ENCODE measurements around the gene SYNJ2. TPM values are rescaled to one million over a fixed set of nuclear protein-coding genes. Genes with fewer than 3 reads are reported as not detected.
A peak's percentile ranks its signal among the peaks of the same experiment; 100 is the strongest.

The SYNJ2 gene
- total and polyA plus RNA-seq, 2 donors (not counting 3 experiments of a cell fraction or from before 2014, with no cell fraction given), result 35.1 to 78.2 TPM

- intact Hi-C loops (cut with micrococcal nuclease) (loop anchor here (5.0 kb wide), 1 partner anchor 220 kb away; no protein-coding TSS in a partner anchor), dilution Hi-C loops (cut with MboI; ENCODE audit: extremely low pct_ligation_motif_present, low sequenced_read_pairs) (no loop called here)
- Histone ChIP-seq H3K27ac (ENCODE audit: insufficient read depth, low read depth, low read length) (peak overlapping the region; percentile 85), H3K4me1 (ENCODE audit: control insufficient read depth, extremely low read depth, insufficient read depth, low read length) (peaks cover 21% of the 10 kb centered on the region), H3K27me3 (ENCODE audit: control insufficient read depth in 2 of 2, insufficient read depth in 2 of 2, low read length in 2 of 2) (no peaks in the 10 kb centered on the region), H3K4me2 (ENCODE audit: insufficient read depth, low read length) (peak overlapping the region; percentile 93), H3K9me3 (replicated peaks; ENCODE audit: control insufficient read depth, insufficient read depth, low read length) (no peaks in the 10 kb centered on the region), H3K79me2 (ENCODE audit: control insufficient read depth, insufficient read depth, low read length) (peaks cover 53% of the 10 kb centered on the region), H3K9ac (replicated peaks; ENCODE audit: extremely low read depth, insufficient read depth, low read length) (peak overlapping the region; percentile 96), H3K4me3 (replicated peaks in 1 of 3; ENCODE audit: insufficient read depth in 1 of 3, low read depth in 1 of 3, low read length in 3 of 3) (peak overlapping the region; percentile 59 to 91 (median 87)), H2AFZ (ENCODE audit: low read depth, low read length) (peak overlapping the region; percentile 81), H3K36me3 (ENCODE audit: control insufficient read depth in 2 of 2, extremely low read depth in 1 of 2, insufficient read depth in 2 of 2, low read length in 2 of 2) (no peaks in the 10 kb centered on the region), H3K9me1 (replicated peaks; ENCODE audit: control insufficient read depth, extremely low read depth, insufficient read depth, low read length) (no peaks in the 10 kb centered on the region), H4K20me1 (replicated peaks; ENCODE audit: control insufficient read depth, extremely low read depth, insufficient read depth, low read length) (no peaks in the 10 kb centered on the region)
- ChIA-PET POLR2A (interaction anchor here (0.7 to 1.2 kb wide), 3 partner anchors 19 to 88 kb away, joined by 3 to 6 read pairs (median 3); no protein-coding TSS in a partner anchor), CTCF (interaction anchor here (0.6 to 4.7 kb wide), 17 partner anchors 11 to 89 kb away, joined by 3 to 82 read pairs (median 9); no protein-coding TSS in a partner anchor)
- FAIRE-seq (peak; percentile 40), DNase-seq (ENCODE audit: low read depth, low spot score) (peak; percentile 39)
- no peak for TF ChIP-seq POLR2AphosphoS5 (IDR thresholded peaks at IDR 0.05; ENCODE audit: insufficient read depth, low read depth, low read length)
- TF ChIP-seq POLR2A (IDR thresholded peaks at IDR 0.05; ENCODE audit: low read depth, low read length), result peak; percentile 14
- BruUV-seq (replicated peaks), result no TSS peak
Observed at GRCh38 chr6:157982102-157982562, 469 bp downstream of the SYNJ2 start.

GRCh38 chr6:157982563-157983405 is 1.1 kb downstream of the SYNJ2 start:
- Histone ChIP-seq H2AFZ (ENCODE audit: low read depth, low read length) (no peak overlapping the region), H3K27me3 (ENCODE audit: control insufficient read depth in 2 of 2, insufficient read depth in 2 of 2, low read length in 2 of 2) (no peaks in the 10 kb centered on the region), H3K9me1 (replicated peaks; ENCODE audit: control insufficient read depth, extremely low read depth, insufficient read depth, low read length) (no peaks in the 10 kb centered on the region), H3K4me1 (ENCODE audit: control insufficient read depth, extremely low read depth, insufficient read depth, low read length) (peaks cover 21% of the 10 kb centered on the region), H3K4me3 (replicated peaks in 1 of 3; ENCODE audit: insufficient read depth in 1 of 3, low read depth in 1 of 3, low read length in 3 of 3) (peak overlapping the region; percentile 59 to 91 (median 87)), H3K9me3 (replicated peaks; ENCODE audit: control insufficient read depth, insufficient read depth, low read length) (no peaks in the 10 kb centered on the region), H3K4me2 (ENCODE audit: insufficient read depth, low read length) (peak overlapping the region; percentile 93), H3K79me2 (ENCODE audit: control insufficient read depth, insufficient read depth, low read length) (peaks cover 60% of the 10 kb centered on the region), H3K36me3 (ENCODE audit: control insufficient read depth in 2 of 2, extremely low read depth in 1 of 2, insufficient read depth in 2 of 2, low read length in 2 of 2) (no peaks in the 10 kb centered on the region), H3K9ac (replicated peaks; ENCODE audit: extremely low read depth, insufficient read depth, low read length) (peak overlapping the region; percentile 96), H3K27ac (ENCODE audit: insufficient read depth, low read depth, low read length) (peak overlapping the region; percentile 85), H4K20me1 (replicated peaks; ENCODE audit: control insufficient read depth, extremely low read depth, insufficient read depth, low read length) (no peaks in the 10 kb centered on the region)
- intact Hi-C loops (cut with micrococcal nuclease) (loop anchor here (5.0 kb wide), 1 partner anchor 220 kb away; no protein-coding TSS in a partner anchor), dilution Hi-C loops (cut with MboI; ENCODE audit: extremely low pct_ligation_motif_present, low sequenced_read_pairs) (no loop called here)
- peak; percentile 67 for FAIRE-seq
- POLR2A ChIA-PET, result interaction anchor here (0.7 to 1.2 kb wide), 3 partner anchors 20 to 87 kb away, joined by 3 to 6 read pairs (median 3); no protein-coding TSS in a partner anchor
- TF ChIP-seq CTCF (IDR thresholded peaks at IDR 0.05; ENCODE audit: extremely low read depth in 1 of 2, insufficient read depth in 1 of 2, low read depth in 1 of 2, low read length in 2 of 2) (peak; percentile 52 to 67), MYC (IDR thresholded peaks at IDR 0.05; ENCODE audit: low read depth, low read length) (no peak)
- TSS peak; percentile 29 for BruUV-seq (replicated peaks)
- DNase-seq (ENCODE audit: low read depth, low spot score), result peak; percentile 80
- CTCF ChIA-PET, result interaction anchor here (0.8 to 4.7 kb wide), 19 partner anchors 11 to 89 kb away, joined by 3 to 82 read pairs (median 8); no protein-coding TSS in a partner anchor
